Heart left ventricle (tissue), 16 donors: ENCODE measurements around the gene NSG2. TPM values are rescaled to one million over a fixed set of nuclear protein-coding genes. Genes with fewer than 3 reads are reported as not detected.
A peak's percentile ranks its signal among the peaks of the same experiment; 100 is the strongest.

ENCODE experiments used
- ATAC-seq, 4 donors: fragments of 200-7000 bp; cut with Tn5 transposase; one replicate each; pipeline ENCODE4 v1.9.1; 2020 to 2022; ENCODE audit warnings: moderate library complexity in 4 of 4, mild to moderate bottlenecking in 3 of 4, moderate number of reproducible peaks in 1 of 4
- DNase-seq, 5 donors: peaks; one replicate each; pipeline ENCODE4 v3.0.0-alpha.2; 2020
- H3K27ac ChIP-seq, 12 donors: fragments of 200-600 bp; sonication (generic) in 4 of 12; one replicate each; pipeline versions ENCODE4 v1.5.0 to v1.8.0; 2016 to 2022; ENCODE audit warnings: mild to moderate bottlenecking in 2 of 12
- H3K27me3 ChIP-seq, 9 donors: fragments of 200-600 bp; sonication (generic) in 2 of 9; one replicate each; pipeline versions ENCODE4 v1.5.1 to v1.8.0; 2016 to 2022; ENCODE audit warnings: mild to moderate bottlenecking in 3 of 9
- H3K36me3 ChIP-seq, 9 donors: fragments of 200-600 bp; sonication (generic) in 2 of 9; one replicate each; pipeline versions ENCODE4 v1.5.0 to v1.8.0; 2018 to 2022; ENCODE audit warnings: mild to moderate bottlenecking in 2 of 9
- H3K4me1 ChIP-seq, 12 donors: fragments of 200-600 bp; sonication (generic) in 4 of 12; one replicate each; pipeline versions ENCODE4 v1.5.0 to v1.8.0; 2016 to 2022; ENCODE audit warnings: mild to moderate bottlenecking in 3 of 12
- H3K4me3 ChIP-seq, 12 donors: fragments of 200-600 bp; sonication (generic) in 4 of 12; one replicate each; pipeline versions ENCODE4 v1.5.0 to v1.8.0; 2017 to 2022; ENCODE audit warnings: mild to moderate bottlenecking in 9 of 12, moderate library complexity in 4 of 12
- H3K9me3 ChIP-seq, 12 donors: fragments of 200-600 bp; sonication (generic) in 4 of 12; one replicate each; pipeline versions ENCODE4 v1.5.0 to v1.8.0; 2016 to 2022; ENCODE audit warnings: mild to moderate bottlenecking in 1 of 12
- CTCF ChIP-seq, 12 donors: fragments of 200-600 bp; sonication (generic) in 4 of 12; IDR thresholded peaks; one replicate each; pipeline versions ENCODE4 v1.5.0 to v1.8.0; 2018 to 2022; ENCODE audit warnings: antibody characterized with exemption in 12 of 12, mild to moderate bottlenecking in 5 of 12
- POLR2A ChIP-seq, 2 donors: fragments of 450-650 bp; IDR thresholded peaks; one replicate each; pipeline ENCODE4 v1.6.1; 2017; ENCODE audit warnings: antibody characterized with exemption in 2 of 2, mild to moderate bottlenecking in 2 of 2, moderate library complexity in 2 of 2
- WGBS, 4 donors: extraction: QIAGEN DNeasy Blood & Tissue Kit in 2 of 4; methylation state at CpG; one replicate each; pipeline versions ENCODE4 v1.1.5 to v1.1.7; 2013 to 2018; 5-methylcytosine and 5-hydroxymethylcytosine counted together
- intact Hi-C, 10 donors: fragments of 100-400 bp; cut with DNase I; formaldehyde crosslinking; loops; one replicate each; pipeline versions ENCODE4 v1.11.1 to v1.14.2; 2022
- polyA plus RNA-seq, 2 donors: library from polyadenylated mRNA; stranded (reverse); fragments of 200-250 nt; gene quantifications; one replicate each; pipeline ENCODE4 v1.2.3, GENCODE V29; 2013
- total RNA-seq, 9 donors: library from RNA; depleted of rRNA in 2 of 9; stranded (reverse); fragments of >200 nt in 2 of 9; fragmentation: NEBNext Ultra II Directional in 3 of 9; extraction: Animal tissue kit (Norgen Biotek cat#: 25700) in 3 of 9; gene quantifications; one replicate each; pipeline versions ENCODE4 v1.1.0 to v1.2.4, GENCODE V29; 2016 to 2023
- donor health status: ischemic (EF 13 %, LVEDD 7.1; RV severe dilation, severe dysfunction).
- donor health status: healthy with polysubstance abuse.
- donor health status: DM: no; HTN: yes; CAD: no.
- donor health status: DM: no; HTN: no; CAD: no.
- donor health status: ischemic (EF 25% LVEDD 6.9; RV normal size, moderate dysfunction).
- donor health status: ischemic (EF 25% LVEDD 5.7; RV mildly dilated, moderate dysfunction).
- donor health status: healthy.
- donor health status: DM: yes; HTN: yes; CAD: no.
- donor health status: ischemic (EF 35%, LVEDD 5.7; RV mildly dilated, moderate dysfunction).
- donor health status: nonischemic (EF 11% LVEDD 7.7; RV severe dilation, severe dysfunction).
- donor health status: DM: yes; HTN: yes; CAD: no.
- donor health status: PGD.
- donor health status: ischemic (EF 29% LVEDD 5.4; RV normal size, mild dysfunction).
- donor health status: nonischemic (EF 23%, LVEDD 6.1; RV moderate dilation, normal function).

Gene NSG2
- total and polyA plus RNA-seq, 11 donors: 0.30 to 1.7 (median 0.44) TPM; not detected in 4

DNA sequence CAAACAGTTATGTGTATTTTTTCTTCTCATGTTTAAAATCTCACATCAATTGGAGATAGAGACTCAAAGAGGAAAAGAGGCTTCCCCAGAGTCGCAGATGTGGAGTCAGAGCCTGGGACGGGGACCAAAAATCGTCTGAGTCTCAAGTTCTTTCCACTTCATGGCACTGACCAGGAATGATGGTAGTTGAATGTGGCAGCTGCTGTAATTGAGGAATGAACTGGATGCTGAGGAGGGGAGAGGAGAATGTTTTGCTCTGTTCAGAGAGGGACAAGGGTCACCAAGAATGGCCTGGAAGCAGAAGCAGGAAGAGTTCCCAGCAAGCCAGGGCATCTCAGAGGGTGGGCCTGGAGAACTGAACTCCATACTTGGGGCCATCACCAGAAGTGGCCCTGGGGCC, 103.9 kb downstream of the NSG2 start:
- TF ChIP-seq CTCF (IDR thresholded peaks at IDR 0.05) (no peak), POLR2A (IDR thresholded peaks at IDR 0.05) (no peak)
- peaks cover 0 to 12% (median 2%) of the 10 kb centered on the region in 12 donors for H3K9me3 ChIP-seq
- H3K27me3 ChIP-seq: peaks cover 0 to 5% (median 0%) of the 10 kb centered on the region in 9 donors
- no peak overlapping the region for H3K4me3 ChIP-seq
- 65 to 80% (median 75%) methylated on average over 3 of the region's 3 CpGs for WGBS, 4 donors
- ATAC-seq: no peak
- no peak for DNase-seq
- H3K4me1 ChIP-seq: no peaks in the 10 kb centered on the region
- intact Hi-C loops: no loop called here
- H3K36me3 ChIP-seq: no peaks in the 10 kb centered on the region
- H3K27ac ChIP-seq: no peak overlapping the region

GRCh38 chr5:174149989-174150388, 104.5 kb downstream of the NSG2 start:
- no peak for TF ChIP-seq CTCF (IDR thresholded peaks at IDR 0.05)
- TF ChIP-seq POLR2A (IDR thresholded peaks at IDR 0.05): no peak
- Histone ChIP-seq H3K27me3 (peaks cover 0 to 5% (median 0%) of the 10 kb centered on the region in 9 donors), H3K9me3 (peaks cover 0 to 17% (median 8%) of the 10 kb centered on the region in 12 donors), H3K36me3 (no peaks in the 10 kb centered on the region), H3K4me1 (no peaks in the 10 kb centered on the region), H3K4me3 (no peak overlapping the region), H3K27ac (no peak overlapping the region)
- 76 to 85% (median 79%) methylated on average over 6 of the region's 6 CpGs for WGBS, 4 donors
- no peak for DNase-seq
- intact Hi-C loops: no loop called here
- no peak for ATAC-seq

GRCh38 chr5:174151599-174152181, 106.2 kb downstream of the NSG2 start:
- H3K4me3 ChIP-seq: no peak overlapping the region
- no peaks in the 10 kb centered on the region for H3K4me1 ChIP-seq
- H3K36me3 ChIP-seq: no peaks in the 10 kb centered on the region
- 32 to 61% (median 46%) methylated on average over 3 of the region's 3 CpGs for WGBS, 4 donors
- TF ChIP-seq CTCF (IDR thresholded peaks at IDR 0.05): no peak
- TF ChIP-seq POLR2A (IDR thresholded peaks at IDR 0.05): no peak
- no peak for DNase-seq
- peaks cover 0 to 4% (median 0%) of the 10 kb centered on the region in 9 donors for H3K27me3 ChIP-seq
- intact Hi-C loops: no loop called here
- ATAC-seq: peak in 3 of 4 donors; percentile 32 to 51 (median 43)
- no peak overlapping the region for H3K27ac ChIP-seq
- peaks cover 0 to 23% (median 11%) of the 10 kb centered on the region in 12 donors for H3K9me3 ChIP-seq

GRCh38 chr5:174154559-174154958, 109.1 kb downstream of the NSG2 start:
- intact Hi-C loops: no loop called here
- H3K27me3 ChIP-seq: peaks cover 0 to 3% (median 0%) of the 10 kb centered on the region in 9 donors
- H3K4me1 ChIP-seq: no peaks in the 10 kb centered on the region
- TF ChIP-seq CTCF (IDR thresholded peaks at IDR 0.05): no peak
- no peak for TF ChIP-seq POLR2A (IDR thresholded peaks at IDR 0.05)
- ATAC-seq (no peak), DNase-seq (no peak)
- H3K4me3 ChIP-seq: no peak overlapping the region
- peaks cover 0 to 23% (median 11%) of the 10 kb centered on the region in 12 donors for H3K9me3 ChIP-seq
- no peaks in the 10 kb centered on the region for H3K36me3 ChIP-seq
- no peak overlapping the region for H3K27ac ChIP-seq
- 67 to 87% (median 78%) methylated on average over 1 of the region's 1 CpG for WGBS, 4 donors
